ENCODE measurements around the gene CCDC134. TPM values are rescaled to one million over a fixed set of nuclear protein-coding genes. Genes with fewer than 3 reads are reported as not detected.

CCDC134 gene
- total and polyA plus RNA-seq, 2 of the 8 experiments (the other 6 are each of a cell fraction or from before 2014, with no cell fraction given) = 7.7 to 20.0 TPM

DNA sequence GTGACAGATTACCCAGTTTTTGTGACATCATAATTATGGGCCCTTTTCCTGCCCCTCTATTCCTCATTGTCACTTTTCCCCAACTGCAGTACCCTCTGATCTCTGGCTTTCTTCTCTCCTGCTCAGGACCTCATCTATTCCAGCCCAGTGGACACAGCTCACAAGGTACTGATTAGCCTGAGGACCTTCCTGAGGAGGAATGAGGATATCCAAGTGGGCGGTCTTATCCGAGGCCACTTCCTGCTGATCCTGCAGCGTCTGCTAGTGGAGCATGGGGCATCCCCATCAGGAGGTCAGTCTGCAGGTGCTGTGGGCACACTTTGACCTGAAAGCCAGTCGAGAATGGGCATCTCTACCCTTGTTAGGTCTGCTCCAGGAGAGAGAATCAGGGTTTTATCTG lies 24.5 kb upstream of the CCDC134 start:
- Histone ChIP-seq H2AFZ (ENCODE audit: low read length) (peak overlapping the region; percentile 93), H3K18ac (ENCODE audit: extremely low read depth, low read length) (no peak overlapping the region), H3K36me3 (ENCODE audit: control insufficient read depth in 2 of 4, insufficient read depth in 4 of 4, low read length in 3 of 4) (no peaks in the 10 kb centered on the region), H3K4me2 (ENCODE audit: insufficient read depth in 1 of 2, low read depth in 2 of 2, low read length in 2 of 2) (no peak overlapping the region), H4K5ac (ENCODE audit: insufficient read length, low read depth, low read length) (no peak overlapping the region), H3K56ac (replicated peaks; ENCODE audit: insufficient read length, low read depth, low read length) (no peak overlapping the region), H3K4me3 (ENCODE audit: extremely low read depth in 1 of 4, insufficient read depth in 2 of 4, low read depth in 3 of 4, low read length in 4 of 4) (no peak overlapping the region), H3K4me1 (replicated peaks in 1 of 4; ENCODE audit: control insufficient read depth in 3 of 4, insufficient read depth in 4 of 4, low read length in 3 of 4) (no peaks in the 10 kb centered on the region), H2BK20ac (ENCODE audit: low read length) (no peak overlapping the region), H3K79me2 (ENCODE audit: control insufficient read depth in 1 of 2, insufficient read depth in 2 of 2, low read length in 2 of 2) (no peaks in the 10 kb centered on the region), H4K20me1 (replicated peaks in 1 of 2; ENCODE audit: control insufficient read depth in 1 of 2, insufficient read depth in 2 of 2, low read length in 2 of 2) (no peaks in the 10 kb centered on the region), H4K8ac (ENCODE audit: extremely low read depth, insufficient read depth, low read length) (no peak overlapping the region), H3K4ac (replicated peaks; ENCODE audit: insufficient read length, low read depth, low read length) (no peak overlapping the region), H2BK120ac (replicated peaks; ENCODE audit: low read depth, low read length) (no peak overlapping the region), H3K27me3 (replicated peaks in 1 of 4; ENCODE audit: control insufficient read depth in 3 of 4, extremely low read depth in 1 of 4, insufficient read depth in 3 of 4, low read length in 3 of 4) (no peaks in the 10 kb centered on the region), H2BK12ac (ENCODE audit: low read depth, low read length) (0 out of 2 replicates have a peak overlapping the region, but pooled peaks have one; percentile 5), H2AK5ac (ENCODE audit: low read depth, low read length) (no peak overlapping the region), H2BK5ac (ENCODE audit: low read depth, low read length) (no peak overlapping the region), H2BK15ac (ENCODE audit: low read length) (no peak overlapping the region), H3K27ac (ENCODE audit: low read depth, low read length) (no peak overlapping the region), H3K23ac (ENCODE audit: insufficient read length) (no peak overlapping the region), H3K9ac (replicated peaks in 1 of 4; ENCODE audit: extremely low read depth in 1 of 4, low read depth in 3 of 4, low read length in 3 of 4) (no peak overlapping the region), H3K23me2 (ENCODE audit: low read depth, low read length) (no peaks in the 10 kb centered on the region), H4K91ac (replicated peaks; ENCODE audit: insufficient read length, low read length) (no peak overlapping the region), H3K79me1 (ENCODE audit: low read depth, low read length) (no peaks in the 10 kb centered on the region), H3K14ac (ENCODE audit: insufficient read length) (no peak overlapping the region), H3K9me3 (ENCODE audit: insufficient read depth in 2 of 2, low read depth in 1 of 2, low read length in 1 of 2) (no peaks in the 10 kb centered on the region)
- 77% methylated on average over 4 of the region's 4 CpGs; no CpG with 5 or more reads in 1 of the 2 experiments for WGBS, 2 experiments (ENCODE audit: extremely low coverage in 1 of 2, insufficient coverage in 1 of 2, insufficient read length in 1 of 2, insufficient replicate concordance in 2 of 2, low coverage in 1 of 2, low lambda C conversion rate in 2 of 2, missing lambda C conversion rate in 1 of 2)
- no peak for FAIRE-seq
- CTCF ChIA-PET (ENCODE audit: partially characterized antibody) = interaction anchor here (1.0 to 4.2 kb wide), 5 partner anchors 10 to 79 kb away, joined by 3 to 22 read pairs (median 9); no protein-coding TSS in a partner anchor
- TF ChIP-seq SUZ12 (IDR thresholded peaks at IDR 0.05; ENCODE audit: low read length) = no peak
- no peak for TF ChIP-seq CBX5 (IDR thresholded peaks at IDR 0.05; ENCODE audit: low read depth, low read length)
- POLR2A ChIA-PET (ENCODE audit: partially characterized antibody) = interaction anchor here (3.1 kb wide), 1 partner anchor 25 kb away, joined by 10 read pairs; the partner anchor contains the start of gene CCDC134
- DNase-seq (ENCODE audit: low read depth in 1 of 2, low spot score in 2 of 2) = no peak

Measured in H1 (cell line).